ENCODE data around the gene LLGL2.
"Not testable (repeated sequence)": the region's sequence is repeated elsewhere in the genome, so short reads cannot be mapped to it uniquely, and the experiment has no call there.

The LLGL2 gene

DNA sequence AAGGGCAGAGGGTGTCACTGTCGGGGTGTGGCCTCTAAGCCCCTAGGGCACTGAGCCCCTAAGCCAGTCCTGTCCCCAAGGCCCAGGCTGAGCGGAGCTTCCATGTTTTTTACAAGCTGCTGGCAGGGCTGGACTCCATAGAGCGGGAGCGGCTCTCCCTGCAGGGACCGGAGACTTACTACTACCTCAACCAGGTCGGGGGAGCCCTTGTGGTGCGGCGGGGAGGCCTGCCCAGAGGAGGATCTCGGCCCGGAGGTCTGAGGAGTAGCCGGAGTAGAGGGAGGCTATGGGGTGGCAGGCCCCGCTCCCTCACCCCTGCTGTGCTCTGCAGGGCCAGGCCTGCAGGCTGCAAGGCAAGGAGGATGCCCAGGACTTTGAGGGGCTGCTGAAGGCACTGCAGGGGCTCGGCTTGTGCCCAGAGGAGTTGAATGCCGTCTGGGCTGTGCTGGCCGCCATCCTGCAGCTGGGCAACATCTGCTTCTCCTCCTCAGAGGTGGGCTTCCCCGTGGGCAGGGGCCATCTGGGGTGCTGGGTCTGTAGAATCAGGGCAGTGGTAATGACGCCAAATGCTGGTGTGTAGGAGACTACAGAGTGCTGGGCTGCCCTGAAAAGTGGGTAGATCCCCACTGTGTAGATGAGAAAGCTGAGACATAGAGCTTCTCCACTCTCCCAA is 67.0 kb downstream of the LLGL2 start:
- DNase-seq (ENCODE audit: low read depth) = no peak

- DNase-seq (ENCODE audit: low read depth) = not testable (repeated sequence)
These were observed 67.9 kb downstream of the LLGL2 start for GRCh38 chr17:75593430-75593829.

GRCh38 chr17:75594499-75595283 is 69.2 kb downstream of the LLGL2 start:
- DNase-seq (ENCODE audit: low read depth) = no peak

DNA sequence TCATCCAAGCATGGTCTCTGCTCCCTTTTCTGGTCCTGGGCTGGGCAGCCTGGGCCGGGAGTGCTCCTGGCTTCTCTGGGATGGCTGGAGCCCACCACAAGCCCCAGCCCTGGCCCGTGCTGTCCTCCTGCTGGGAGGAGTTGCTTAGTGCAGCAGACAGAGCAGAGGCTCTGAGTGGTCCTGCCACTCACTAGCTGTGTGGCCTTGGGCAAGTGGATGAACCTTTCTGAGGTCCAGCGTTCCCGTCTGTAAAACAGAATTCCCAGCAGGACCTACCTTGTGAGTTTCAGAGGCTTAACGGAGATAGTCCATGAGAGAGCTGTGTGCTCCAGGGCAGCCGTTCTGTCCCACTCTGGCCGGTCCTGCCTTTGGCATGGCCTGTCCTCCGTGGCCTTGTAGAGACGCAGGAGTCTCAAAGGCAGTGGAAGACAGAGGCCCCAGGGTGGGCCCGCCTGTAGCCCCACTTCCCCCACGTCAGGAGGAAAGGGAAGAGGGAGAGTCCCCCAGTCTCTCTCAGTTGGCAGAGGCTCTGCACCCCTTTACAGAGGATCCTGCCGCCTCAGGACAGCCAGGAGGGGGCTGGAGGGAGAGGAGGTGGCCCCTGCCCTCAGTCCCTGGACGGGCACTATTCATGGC is 69.9 kb downstream of the LLGL2 start:
- DNase-seq (ENCODE audit: low read depth) = no peak

GRCh38 chr17:75595920-75596313 is 70.4 kb downstream of the LLGL2 start:
- no peak for DNase-seq (ENCODE audit: low read depth)

GRCh38 chr17:75596320-75597087 is 71.0 kb downstream of the LLGL2 start:
- no peak for DNase-seq (ENCODE audit: low read depth)

DNA sequence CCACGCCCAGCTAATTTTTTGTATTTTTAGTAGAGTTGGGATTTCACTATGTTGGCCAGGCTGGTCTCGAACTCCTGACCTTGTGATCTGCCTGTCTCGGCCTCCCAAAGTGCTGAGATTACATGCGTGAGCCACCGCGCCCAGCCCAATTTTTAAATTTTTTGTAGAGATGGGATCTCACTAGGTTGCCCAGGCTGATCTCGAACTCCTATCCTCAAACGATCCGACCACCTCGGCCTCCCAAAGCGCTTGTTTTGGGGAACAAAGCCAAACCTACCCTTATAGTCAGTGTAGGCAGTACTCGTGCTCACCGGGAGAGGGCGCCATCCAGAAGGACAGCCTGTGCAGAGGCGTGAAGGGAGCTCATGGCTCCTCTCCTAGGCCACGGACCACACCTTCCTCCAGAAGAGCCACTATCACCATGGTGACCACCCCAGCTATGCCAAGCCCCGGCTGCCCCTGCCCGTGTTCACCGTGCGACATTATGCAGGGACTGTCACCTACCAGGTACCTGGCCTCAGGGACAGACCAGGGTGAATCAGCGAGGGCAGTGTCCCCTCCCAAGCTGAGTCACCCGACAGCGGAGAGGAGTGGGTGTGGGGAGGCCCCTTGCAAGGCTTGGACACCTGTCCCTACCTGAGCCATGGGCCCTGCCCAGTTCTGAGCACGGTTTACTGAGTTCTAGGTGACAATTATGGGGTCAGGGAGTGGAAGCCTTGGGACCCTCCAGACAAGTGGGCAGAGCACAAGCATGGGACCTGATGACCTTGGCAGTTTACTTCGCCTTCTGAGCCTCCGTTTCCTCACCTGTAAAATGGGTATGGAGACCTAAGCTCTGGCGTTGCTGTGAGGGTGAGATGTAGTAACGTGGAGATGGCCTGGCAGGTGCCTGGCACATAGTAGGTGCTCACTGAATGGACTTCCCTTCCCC is 75.8 kb downstream of the LLGL2 start:
- DNase-seq (ENCODE audit: low read depth) = no peak

- DNase-seq (ENCODE audit: low read depth) = no peak
These were observed 77.1 kb downstream of the LLGL2 start for GRCh38 chr17:75602644-75603043.

GRCh38 chr17:75603123-75603522 is 77.6 kb downstream of the LLGL2 start:
- DNase-seq (ENCODE audit: low read depth) = no peak

DNA sequence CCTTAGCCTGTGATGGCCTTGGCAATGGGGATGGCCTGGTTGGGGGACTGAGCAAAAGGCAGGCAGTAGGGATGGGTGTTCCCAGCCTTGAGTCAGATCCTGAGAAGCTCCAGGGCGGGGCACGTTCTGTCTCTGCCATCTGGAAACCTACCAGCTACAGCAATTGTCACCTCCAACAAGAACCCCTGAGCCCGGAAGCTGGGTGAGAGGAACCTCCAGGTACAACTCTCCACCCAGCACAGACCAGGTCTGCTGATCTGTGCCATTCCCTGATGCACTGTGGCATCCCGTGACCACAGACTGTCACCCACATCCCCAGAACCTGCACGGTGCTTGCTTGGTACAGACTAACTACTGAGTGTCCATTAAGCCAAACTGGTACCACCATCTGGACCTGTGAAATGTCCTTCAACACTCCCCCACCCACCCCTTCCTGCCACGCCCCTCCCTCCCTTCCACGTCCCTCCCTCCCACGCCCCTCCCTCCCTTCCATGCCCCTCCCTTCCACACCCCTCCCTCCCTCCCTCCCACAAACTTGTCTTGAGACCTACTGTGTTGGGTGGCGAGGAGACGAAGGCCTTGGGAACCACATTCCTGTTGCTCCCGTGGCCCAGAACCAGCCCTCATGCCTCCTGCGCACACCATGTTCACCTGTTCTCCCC is 78.7 kb downstream of the LLGL2 start:
- no peak for DNase-seq (ENCODE audit: low read depth)

GRCh38 chr17:75605790-75606189 is 80.3 kb downstream of the LLGL2 start:
- no peak for DNase-seq (ENCODE audit: low read depth)

DNA sequence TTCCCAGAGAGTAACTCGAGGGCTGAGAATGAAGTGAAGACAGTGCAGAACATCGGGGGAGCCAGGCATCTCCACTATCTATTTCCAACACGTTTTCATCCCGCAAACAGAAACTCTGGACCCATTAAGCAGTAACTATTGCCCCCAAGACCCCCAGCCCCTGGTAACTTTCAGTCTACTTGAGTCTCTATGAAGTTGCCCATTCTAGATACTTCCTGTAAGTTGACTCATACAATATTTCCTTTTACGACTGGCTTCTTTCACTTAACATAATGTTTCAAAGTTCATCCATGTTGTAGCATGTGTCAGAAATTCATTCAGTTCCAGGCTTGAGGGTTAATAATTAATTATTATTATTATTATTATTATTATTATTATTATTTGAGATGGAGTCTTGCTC is 81.6 kb downstream of the LLGL2 start:
- no peak for DNase-seq (ENCODE audit: low read depth)

DNA sequence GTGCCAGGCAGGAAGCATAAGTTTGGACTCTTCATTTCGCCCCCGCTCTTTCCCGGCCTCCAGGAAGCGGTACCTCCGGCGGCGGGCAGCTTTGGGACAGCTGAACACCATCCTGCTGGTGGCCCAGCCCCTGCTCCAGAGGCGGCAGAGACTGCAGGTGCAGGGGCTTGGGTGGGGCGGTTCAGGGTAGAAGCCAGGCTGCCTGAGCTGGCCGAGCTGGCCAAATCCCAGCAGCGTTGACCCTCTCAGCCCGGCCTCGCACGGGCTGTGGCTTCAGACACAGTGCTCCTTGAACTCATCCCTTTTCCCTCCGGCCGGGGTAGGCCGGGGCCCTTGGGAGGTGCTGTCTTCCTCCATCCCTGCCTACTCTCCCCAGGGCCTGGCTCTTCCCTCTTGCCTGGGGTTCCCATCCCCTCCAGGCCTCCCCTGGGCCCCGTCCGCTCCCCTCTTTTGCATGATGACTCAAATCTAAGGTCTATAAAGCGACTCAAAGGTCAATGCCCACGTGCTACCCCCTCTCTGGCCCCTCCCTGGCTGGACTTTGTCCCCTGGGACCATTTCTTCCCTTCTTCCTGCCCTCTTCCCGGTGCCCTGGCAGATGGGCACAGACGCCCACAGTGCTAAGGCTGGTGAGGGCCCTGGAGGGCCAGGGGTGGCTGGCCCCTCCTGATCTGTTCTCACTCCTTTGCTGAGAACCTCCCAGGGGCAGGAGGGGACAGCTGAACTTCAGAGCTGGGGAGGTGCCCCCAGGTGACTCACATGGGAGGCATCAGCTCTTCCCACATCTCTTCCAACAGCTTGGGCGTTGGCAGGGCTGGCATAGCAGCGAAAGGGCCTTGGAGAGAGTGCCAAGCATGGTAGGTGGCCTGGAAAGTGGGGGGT is 84.8 kb downstream of the LLGL2 start:
- DNase-seq (ENCODE audit: low read depth) = no peak

GRCh38 chr17:75611851-75612429 is 86.4 kb downstream of the LLGL2 start:
- DNase-seq (ENCODE audit: low read depth) = no peak

DNA sequence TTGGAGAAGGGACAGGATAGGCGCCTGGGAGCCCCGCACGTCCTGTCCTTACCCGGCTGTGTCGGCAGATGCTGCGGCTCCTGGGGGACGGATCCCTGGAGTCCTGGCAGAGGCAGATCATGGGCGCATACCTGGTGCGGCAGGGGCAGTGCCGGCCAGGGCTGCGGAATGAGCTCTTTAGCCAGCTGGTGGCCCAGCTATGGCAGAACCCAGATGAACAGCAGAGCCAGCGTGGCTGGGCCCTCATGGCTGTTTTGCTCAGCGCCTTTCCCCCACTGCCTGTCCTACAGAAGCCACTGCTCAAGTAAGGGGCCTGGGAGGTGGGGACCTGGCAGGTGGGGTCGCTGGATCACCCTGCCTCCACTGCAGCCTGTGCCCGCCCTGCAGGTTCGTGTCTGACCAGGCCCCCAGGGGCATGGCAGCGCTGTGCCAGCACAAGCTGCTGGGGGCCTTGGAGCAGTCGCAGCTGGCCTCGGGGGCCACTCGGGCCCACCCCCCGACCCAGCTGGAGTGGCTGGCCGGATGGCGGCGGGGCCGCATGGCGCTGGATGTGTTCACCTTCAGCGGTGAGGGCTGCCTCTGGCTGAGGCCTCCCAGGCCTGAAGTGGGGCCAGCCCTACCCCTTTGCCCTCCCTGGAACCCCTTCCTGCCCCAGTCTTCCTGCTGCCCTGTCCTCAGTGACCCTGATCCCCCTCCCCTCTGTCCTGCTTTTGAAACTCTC is 87.6 kb downstream of the LLGL2 start:
- DNase-seq (ENCODE audit: low read depth) = no peak

DNA sequence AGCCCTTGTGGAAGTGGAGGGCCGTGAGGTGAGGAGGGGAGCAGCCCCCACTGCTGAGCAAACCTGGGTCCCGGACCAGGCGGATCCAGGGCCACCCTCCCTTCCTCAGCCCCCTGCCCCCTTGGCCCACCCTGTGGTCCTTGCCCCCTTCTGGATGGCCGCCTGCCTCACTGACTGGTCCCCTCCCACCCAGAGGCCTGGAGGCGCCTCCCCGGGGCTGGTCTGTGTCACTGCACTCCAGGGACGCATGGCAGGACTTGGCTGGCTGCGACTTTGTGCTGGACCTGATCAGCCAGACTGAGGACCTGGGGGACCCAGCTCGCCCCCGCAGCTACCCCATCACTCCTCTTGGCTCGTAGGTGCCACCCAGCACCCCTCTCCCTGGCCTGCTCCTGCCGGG is 88.5 kb downstream of the LLGL2 start:
- DNase-seq (ENCODE audit: low read depth) = no peak

DNA sequence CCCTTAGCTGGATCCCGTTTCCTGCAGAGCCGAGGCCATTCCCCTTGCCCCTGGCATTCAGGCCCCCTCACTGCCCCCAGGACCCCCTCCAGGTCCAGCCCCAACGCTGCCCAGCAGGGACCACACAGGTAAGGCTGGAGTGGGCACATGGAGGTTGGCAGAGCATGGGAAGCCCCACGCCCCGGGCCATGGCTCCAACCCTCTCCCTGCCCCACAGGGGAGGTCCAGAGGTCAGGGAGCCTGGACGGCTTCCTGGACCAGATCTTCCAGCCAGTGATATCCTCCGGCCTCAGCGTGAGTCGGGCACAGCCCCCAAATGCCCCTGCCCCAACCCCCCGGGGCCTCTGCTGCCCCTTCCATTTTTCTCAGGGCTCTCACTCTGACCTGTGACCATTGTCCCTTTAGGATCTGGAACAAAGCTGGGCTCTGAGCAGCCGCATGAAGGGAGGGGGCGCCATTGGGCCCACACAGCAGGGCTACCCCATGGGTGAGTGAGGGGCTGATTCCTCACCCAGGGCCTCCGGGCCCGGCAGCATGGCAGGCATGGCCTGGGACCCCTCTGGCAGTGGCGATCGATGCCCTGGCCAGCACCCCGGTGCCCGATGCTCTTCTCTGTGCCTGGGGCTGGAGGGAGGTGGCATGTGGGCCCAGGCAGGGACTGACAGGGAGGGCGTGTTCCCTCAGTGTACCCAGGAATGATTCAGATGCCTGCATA is 89.2 kb downstream of the LLGL2 start:
- DNase-seq (ENCODE audit: low read depth) = no peak

GRCh38 chr17:75615301-75615700 is 89.8 kb downstream of the LLGL2 start:
- DNase-seq (ENCODE audit: low read depth) = no peak
